ENCODE measurements around the gene SYNDIG1.
A peak's percentile ranks its signal among the peaks of the same experiment; 100 is the strongest.
"Not testable (repeated sequence)": the region's sequence is repeated elsewhere in the genome, so short reads cannot be mapped to it uniquely, and the experiment has no call there.

SYNDIG1 gene

DNA sequence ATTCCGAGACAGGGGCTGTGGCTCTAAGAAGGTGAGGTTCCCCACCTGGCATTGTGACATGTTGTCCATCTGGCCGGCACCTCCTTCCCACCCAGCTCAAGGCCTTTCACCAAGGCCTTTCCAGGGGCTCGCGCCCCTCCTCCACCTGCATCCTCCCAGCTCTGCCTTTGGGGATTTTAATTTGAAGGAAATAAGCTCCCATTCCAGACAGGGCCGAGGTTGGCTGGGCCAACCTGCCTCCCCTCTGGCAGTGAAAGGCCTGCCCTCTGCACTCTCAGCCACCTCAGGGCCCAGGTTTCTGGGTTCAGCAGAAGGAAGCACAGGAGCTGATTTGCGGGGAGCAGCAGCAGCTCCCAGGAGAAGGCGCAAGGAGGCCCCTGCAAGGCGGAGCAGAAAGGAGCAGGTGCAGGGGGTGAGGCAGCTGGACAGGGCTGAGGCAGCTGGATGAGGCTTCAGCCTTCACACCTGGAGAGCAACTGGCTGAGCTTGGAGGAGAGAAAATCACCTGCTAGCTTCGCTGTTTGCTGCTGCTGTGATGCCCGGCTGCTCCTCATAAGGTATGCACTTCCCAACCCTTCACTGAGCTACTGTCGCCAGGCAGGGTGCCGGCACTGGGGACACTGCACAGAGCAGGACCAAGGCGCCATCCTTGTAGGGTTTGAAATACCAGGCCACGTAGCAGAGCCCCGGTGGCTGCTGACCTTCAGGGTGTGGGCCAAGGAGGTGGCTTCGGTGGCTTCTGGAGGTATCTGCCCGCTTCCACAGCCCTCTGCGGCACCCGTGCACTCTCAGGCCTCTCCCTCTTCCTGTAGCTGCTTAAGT is 147.0 kb downstream of the SYNDIG1 start:
- DNase-seq, result no peak

DNA sequence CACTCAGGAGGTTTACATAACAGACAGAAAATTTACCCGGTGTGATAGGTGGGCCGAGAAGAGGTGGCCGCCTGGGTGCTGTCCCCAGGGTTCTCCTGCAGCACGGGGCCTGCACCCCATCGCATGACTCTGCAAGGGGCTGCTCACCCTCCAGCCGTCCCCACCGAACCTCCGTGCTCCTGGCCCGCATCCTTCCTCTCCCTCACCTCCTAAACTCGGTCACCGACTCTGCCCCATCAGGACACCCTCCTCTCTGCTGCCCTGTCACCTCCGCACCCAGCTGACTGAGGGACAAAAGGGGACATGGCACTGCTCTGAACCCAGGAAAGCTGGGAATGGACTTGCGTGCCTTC is 147.6 kb downstream of the SYNDIG1 start:
- no peak for DNase-seq

DNA sequence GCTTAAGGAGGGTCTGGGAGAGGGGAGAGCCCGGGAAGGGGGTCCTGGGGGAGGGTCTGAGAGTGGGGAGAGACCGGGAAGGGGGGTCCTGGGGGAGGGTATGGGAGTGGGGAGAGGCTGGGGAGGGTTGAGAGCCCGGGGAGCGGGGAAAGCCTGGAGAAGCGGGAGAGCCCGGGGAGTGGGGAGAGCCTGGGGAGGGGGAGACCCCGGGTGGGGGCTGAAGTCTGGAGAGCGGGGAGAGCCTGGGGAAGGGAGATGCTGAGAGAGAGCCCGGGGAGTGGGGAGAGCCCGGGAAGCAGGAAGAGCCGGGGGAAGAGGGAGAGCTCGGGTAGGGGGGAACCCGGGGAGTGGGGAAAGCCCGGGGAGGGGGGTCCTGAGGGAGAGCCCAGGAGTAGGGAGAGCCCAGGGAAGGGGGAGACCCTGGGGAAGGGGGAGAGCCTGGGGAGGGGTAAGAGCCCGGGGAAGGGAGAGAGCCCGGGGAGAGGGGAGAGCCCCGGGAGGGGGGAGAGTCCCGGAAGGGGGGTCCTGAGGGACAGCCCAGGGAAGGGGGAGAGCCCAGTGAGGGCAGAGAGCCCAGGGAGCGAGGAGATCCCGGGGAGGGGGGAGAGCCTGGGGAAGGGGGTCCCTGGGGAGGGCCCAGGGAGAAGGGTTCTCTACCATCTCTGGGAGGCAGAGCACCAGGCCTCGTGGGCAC is 148.5 kb downstream of the SYNDIG1 start:
- DNase-seq, result no peak

DNA sequence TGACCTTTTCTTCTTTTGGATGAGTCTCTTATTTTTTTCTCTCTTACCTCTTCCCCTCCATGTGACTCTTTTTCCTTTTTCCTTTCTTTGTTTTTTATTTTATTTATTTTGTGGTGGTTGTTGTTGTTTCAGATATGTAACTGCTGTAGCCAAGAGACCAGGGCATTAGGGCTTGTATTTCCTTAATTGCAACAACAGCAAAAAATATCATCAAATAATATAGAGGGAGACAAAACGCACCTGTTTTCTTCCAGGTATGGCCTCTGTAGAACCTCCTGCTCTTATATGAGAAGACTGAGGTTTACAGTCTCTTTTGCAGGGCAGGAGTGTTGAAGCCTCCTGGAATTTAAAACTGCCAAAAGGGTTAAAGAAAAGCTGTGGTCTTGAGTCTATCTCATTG is 149.3 kb downstream of the SYNDIG1 start:
- no peak for DNase-seq

DNA sequence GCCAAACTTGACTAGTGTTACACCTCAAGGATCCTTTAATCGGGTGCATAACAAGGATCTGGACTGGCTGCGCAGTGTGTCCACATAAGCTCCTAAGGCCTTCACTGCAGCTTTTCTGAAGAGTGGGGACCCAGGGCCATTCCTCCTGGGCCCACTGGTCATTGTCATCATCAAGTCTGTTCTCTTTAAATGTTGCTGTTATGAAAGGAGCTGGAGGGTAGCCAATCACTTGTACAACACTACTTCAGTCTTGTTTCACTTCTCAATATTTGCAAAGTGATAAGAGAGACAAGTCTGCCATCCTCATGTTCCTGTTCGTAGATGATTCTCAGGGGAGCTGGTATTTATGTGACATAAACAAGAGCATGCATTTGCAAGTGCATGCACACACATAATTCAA is 149.8 kb downstream of the SYNDIG1 start:
- no peak for DNase-seq

DNA sequence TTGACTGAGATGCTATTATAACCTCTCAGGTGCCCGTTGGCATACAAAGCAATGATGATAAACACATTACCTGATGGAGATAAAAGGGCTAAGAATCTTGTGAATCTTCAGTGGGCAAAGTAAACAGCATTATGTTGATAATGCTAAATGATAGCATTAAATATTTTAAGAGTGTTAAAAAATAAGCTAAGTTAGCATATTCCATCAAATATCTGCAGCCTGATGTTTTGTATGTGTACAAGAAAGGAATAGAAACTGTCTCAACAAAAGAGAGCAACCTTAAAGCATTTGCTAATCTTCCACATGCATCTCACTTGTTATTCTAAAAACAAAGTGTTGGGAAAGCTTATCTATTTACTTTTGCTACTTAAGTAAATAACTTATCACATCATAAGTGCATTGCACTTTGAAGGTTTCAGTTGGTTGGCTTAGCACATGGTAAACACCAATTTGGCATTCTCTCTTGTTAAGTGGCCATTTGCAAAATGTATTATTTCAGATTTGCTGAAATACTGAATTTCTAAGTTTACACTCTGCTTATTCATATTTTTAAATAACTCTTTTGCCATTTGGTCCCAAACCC is 151.6 kb downstream of the SYNDIG1 start:
- DNase-seq, result no peak

DNA sequence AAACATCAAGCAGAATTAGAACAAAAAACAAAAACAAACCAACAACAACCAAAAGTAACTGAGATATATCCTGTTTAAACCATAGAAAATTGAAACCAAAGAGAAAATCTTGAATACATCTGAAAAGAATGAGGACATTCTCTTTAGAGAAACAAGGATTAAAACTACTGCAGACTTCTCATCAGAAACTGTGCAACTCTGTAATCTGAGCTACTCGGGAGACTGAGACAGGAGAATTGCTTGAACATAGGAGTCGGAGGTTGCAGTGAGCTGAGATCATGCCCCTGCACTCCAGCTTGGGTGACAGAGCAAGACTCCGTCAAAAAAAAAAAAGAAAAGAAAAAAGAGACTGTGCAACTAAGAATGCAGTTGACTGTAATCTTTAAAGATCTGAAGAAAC is 153.4 kb downstream of the SYNDIG1 start:
- DNase-seq, result no peak

DNA sequence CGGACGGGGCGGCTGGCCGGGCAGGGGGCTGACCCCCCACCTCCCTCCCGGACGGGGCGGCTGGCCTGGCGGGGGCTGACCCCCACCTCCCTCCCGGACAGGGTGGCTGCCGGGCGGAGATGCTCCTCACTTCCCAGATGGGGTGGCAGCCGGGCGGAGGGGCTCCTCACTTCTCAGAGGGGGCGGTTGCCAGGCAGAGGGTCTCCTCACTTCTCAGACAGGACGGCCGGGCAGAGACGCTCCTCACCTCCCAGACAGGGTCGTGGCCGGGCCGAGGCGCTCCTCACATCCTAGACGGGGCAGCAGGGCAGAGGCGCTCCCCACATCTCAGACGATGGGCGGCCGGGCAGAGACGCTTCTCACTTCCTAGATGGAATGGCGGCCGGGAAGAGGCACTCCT is 156.7 kb downstream of the SYNDIG1 start:
- DNase-seq, result not testable (repeated sequence)

DNA sequence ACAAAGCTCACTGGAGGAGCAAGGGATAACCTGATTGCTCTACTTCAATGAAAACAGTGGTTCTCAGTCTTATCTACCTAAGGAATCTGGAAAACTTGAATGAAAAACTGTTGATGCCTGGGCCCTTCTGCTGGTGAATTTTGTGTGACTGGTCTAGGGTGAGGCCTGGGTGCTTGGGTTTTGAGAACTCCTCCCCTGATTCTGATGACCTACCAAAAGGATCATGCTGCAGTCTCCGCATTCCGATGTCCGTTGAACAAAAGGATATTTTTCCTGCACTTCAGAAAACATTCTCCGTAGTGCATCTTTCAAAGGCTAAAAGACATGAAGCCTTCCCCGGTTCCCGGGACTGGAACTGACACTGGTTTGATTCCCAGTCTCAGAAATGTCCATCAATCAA is 157.9 kb downstream of the SYNDIG1 start:
- DNase-seq, result no peak

DNA sequence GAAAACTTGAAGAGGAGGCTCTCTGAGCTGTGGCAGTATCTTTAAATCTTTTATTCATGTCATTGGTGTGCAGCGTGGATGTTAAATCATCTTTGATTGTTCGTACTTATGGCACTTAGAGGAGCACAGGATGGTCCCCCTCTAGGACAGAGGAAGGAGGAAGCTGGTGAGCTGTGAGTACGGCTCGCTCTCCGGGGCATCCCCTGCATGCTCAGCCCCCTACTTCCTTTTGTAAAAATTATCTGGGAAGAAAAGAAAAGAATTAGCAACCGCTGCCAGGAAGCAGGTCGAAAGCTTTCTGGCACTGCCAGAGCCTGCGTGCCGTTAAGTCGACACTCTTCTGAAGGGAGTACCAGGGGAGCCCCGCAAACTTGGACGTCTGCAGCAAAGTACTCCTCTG is 158.5 kb downstream of the SYNDIG1 start:
- DNase-seq, result no peak

DNA sequence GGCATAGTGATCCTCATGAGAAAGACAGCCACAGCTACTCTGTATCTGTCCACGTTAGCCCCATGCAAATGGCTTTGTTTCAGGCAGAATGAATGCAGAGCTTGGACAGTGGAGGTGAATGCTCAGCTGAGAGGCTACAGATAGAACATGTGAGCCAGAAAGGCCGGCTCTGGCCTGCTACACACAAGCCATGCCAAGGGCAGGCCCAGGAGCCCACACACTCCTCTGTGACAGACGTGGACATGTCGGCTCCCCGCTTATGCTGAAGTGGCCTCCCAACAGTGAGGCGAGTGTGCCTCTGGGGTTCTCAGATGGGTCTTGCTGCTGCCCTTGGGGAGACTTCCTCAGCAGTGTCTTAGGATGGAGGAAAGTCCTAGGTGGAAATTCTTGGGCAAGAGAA is 159.6 kb downstream of the SYNDIG1 start:
- no peak for DNase-seq

DNA sequence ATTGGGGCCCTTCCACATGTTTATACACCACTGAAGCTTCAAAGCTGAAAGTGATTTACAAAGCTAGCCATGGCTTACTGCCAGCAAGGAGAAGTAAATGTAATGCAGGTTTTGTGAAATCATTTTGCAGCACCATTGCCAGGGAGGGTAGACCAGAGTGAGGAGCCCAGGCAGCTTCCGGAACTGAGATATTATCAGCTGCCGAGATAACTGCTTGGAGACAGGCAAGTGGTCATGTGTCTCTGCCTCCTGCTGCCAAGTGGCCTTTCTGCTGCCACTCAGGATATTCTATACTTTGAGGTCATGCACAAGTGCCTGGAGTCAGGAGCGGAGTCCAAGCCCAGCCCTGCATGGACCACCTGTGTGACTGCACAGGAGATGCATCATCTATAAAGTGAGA is 160.2 kb downstream of the SYNDIG1 start:
- no peak for DNase-seq

DNA sequence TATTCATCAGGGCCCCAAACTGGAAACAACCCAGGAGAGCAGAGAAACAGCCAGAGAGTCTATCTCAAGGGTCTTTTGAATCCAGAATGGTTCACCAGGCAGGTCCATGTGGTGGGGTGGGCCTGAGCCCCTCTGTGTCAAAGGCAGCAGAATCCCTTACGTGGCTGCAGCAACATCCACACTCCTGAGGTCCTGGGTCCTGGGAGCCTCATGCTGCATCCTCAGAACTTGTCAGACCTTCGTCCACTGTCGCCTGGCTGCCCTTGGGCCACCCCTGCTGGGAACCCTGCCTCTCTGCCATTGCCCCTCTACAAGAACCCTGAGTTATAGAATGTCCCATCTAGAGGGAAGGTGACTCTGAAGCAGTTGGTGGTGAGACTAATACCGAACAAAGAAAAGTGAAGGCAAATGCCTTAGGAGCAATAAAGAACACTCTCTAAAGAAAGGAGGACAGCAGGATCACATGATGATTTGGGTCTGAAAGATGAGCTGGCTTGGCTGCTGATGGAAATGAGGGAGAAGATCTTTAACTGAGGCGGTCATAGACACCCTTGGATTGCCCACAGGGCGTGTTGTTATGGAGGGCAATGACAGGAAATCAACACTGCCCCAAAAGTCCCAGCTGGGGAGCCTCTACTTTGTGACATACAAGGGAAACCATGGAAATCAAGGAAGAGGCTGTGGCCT is 161.2 kb downstream of the SYNDIG1 start:
- no peak for DNase-seq

DNA sequence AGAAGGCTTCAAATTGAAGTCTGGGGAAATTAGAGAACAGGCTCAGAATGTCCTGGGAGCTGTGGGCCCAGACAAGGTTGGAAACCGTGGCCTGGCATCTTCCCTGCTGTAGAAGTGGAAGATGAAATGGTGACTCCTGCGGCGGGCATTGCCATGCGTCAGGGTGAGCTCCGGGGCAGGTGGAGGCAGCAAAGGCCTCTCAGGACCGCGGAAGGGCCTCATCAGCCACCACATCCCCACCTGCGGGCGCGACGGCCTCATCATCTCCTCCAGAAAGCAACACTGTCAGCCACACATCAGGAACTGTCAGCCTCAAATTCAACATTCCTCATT is 161.7 kb downstream of the SYNDIG1 start:
- no peak for DNase-seq

DNA sequence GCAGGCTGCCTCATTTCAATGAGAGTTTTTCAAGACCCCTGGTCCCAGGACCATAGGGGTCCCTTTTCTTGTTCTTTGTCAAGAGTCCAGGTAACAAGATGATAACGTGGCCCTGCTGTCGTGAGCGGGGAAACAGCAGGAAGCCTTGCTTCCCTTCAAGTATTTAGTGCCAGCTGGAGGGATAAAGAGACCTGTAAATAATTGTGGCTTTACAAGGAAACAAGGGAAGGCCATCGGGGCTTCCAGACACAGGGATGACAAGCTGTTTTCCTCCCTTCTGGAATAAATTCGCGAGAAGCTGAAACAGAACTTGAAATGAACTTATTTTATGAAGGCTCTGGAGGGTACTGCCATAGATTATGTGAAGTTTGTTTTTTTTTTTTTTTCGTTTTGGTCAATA is 163.2 kb downstream of the SYNDIG1 start:
- no peak for DNase-seq

DNA sequence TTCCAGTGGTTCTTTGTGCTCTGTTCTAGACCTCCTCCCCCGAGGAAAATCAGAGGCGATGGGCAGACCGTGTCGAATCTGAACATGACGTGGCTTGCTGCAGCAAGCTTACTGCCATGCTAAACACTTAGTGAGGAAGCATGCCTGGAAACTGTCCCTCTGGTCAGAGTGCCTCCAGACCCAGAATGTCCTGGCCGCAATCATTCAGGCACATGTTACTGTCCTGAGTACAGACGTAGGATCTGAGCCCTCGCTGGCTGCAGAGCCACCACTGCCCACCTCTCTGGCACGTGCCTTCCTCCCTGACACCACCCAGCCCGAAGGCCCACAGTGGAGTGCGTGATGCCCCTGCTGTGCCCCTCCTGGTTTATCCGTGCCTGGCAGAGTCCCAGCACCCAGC is 163.6 kb downstream of the SYNDIG1 start:
- DNase-seq, result no peak

DNA sequence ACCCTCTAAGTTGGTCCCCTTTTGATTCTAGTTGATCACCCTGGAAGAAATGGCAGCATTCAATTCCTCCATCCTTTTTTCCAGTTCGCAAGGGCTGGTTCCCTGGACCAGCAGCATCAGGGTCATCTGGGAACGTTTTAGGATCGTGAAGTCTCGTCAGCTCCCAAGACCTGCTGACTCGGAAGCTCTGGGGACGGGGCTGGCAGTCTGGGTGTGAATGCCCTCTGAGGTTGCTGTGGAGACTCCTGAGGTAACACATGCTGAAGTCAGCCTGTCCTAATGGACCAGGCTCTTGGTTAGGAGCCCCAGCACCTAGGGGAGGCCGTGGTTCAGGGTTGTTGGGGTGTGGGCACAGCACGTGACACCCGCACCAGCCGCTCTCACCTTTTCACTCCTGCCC is 164.1 kb downstream of the SYNDIG1 start:
- DNase-seq, result no peak

DNA sequence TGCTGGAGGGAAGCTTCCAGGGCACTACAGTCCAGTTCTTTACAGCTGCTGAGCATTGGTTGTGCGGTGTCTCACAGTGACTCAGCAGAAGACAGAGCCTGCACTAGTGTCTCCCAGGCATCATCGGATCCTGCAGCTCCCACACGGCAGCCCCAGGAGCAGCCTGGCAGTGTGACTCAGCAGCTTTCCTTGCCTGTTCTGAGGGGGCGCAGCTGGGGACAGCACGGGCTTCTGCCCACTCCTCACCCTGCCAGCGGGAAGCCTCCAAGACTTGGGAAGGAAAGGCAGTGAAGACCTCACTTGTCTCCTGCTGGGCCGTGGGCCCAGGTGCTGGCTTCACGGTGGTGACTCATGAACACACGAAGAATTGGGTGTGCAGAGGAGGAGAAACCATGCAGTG is 165.4 kb downstream of the SYNDIG1 start:
- DNase-seq, result peak; percentile 90

DNA sequence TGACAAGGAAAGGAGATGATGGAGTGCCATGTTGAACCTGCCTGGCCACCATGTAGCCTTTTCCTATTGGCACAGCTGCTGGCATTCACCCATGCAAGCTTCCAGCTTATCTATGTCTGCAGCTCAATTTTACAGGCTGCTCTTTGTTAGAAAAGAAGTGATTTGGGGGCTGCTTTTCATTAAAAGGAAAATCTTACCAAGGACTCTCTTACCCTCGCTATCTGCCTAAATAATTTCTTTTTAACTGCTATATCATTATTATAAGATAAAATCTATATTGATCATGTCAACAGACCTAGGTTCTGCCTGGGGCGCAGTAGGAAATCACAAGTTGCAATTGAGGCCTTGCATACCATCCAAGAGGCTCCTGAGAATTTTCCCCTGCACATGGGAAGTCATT is 167.2 kb downstream of the SYNDIG1 start:
- DNase-seq, result no peak

DNA sequence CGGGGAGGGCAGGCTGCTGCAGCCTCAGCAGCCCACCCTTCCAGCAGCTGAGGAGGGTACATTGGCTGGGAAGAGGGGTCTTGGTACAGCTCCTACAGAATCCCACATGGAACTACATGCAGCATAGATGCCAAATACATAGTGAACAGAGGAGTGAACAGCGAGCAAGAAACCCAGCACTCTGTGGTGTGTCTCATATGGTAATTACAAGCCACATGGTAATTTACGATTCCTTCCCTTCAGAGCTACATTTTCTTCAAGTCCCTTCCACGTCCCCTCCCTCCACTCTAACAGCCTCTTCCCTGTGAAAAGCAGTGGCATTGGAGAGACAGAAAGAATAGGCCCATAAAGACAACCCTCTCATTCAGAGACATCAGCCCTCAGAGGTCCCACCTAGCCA is 167.7 kb downstream of the SYNDIG1 start:
- no peak for DNase-seq

DNA sequence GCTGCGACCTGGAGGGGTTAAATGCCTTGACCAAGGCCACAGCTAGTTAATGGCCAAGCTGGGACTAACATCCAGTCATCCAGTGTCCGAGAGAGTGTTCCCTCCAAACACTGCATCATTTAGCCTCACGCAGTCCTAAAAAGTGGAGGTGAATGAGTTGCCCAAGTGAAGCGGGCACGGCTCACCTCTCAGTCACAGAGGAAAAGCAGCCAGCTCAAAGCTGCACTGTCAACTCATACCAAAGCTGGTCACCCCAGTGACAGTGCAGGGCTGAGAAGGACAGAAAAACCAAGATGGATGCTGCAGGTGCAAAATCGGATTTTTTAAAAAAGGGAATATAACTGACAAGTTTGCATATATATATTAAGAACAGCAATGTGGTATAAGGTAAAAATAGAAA is 168.5 kb downstream of the SYNDIG1 start:
- DNase-seq, result no peak

DNA sequence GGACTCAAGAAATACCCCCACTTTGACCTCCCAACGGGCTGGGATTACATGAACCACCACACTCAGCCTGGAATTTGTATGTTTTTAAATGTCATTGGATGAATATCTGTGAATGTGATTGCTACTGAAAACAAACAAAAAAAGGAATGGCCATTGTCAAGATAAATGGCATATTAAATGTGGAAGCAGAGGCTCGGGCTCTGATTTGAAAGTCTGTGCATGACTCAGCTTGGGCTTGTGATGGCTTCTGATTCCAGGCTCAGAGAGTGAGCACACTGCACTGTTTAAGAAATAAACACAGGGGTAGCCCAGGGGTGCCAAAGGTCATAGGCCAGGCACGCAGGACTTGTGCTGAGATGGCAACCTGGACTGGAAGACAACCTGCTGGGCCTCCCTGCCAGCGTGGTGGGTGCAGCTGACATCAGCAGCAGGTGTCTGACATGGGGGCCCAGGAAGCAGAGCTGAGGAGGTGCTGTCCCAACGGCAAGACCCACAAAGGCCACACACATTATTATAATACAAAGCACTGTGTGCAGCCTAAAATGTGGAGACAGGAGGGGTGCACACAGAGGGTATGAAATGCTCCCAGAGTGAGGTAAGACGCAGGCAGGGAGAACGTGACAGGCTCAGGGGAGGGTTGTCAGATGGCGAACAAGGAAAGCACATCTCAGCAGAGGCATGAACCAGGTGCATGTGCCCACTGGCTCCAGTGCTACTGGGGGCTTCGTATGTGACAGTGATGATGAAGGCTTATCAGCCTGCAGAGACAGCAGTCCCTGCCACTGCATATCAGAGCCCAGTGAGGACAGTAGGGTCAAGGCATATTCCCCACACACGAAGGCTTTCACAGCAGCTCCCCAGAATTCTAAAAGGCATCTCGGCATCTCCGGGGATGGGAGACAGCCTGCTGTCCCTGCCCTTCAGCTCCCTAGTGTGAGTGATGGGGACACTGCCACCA is 169.4 kb downstream of the SYNDIG1 start:
- DNase-seq, result no peak

DNA sequence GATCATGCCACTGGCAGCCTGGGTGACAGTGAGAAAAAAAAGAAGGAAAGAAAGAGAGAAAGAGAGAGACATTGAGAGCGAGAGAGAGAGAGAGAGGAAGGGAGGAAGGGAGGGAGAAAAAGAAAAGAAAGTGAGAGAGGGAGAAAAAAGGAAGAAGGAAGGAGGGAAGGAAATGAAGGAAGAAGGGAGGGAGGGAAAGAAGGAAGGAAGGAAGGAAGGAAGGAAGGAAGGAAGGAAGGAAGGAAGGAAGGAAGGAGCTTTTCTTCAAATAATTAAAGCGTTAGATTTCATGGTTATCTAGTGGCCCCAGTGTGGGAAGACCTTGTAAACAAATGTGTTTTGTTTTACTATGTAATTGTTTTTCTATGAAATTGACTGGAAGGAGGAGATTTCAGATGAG is 170.8 kb downstream of the SYNDIG1 start:
- no peak for DNase-seq
